MM.1S (cell line): ENCODE measurements around the gene CBR4.

Source experiments
- EZH2phosphoT487 ChIP-seq: fragments of 300-600 bp; sonication (generic); IDR thresholded peaks from 2 replicates; pipeline ENCODE4 v1.6.1; 2018; ENCODE audit warnings: antibody characterized with exemption, low read length
- TF ChIP-seq, protein P1 (sequence below): fragments of 300-600 bp; sonication (generic); IDR thresholded peaks from 2 replicates; pipeline ENCODE4 v1.5.1; 2016; ENCODE audit warnings: antibody characterized with exemption, low read length, mixed read lengths

DNA sequence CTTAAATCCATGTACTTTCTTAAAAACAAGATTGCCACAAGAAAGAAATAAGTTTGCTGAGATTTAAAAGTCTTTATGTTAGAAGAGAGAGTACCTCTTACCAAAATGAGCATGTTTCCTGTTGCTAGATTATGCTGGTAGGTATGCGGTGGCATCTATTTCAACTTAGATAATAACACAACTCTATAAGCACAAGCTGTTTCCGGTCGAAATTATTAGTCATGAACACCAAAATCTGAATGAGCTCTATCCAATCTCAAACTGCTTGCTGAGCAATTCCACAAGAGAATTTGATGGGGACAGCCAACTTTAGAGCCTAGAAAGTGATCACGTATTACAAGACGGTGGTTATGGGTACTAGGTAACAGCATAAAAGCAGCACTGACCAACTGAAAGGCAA is 49.3 kb downstream of the CBR4 start:
- TF ChIP-seq, protein P1, sequence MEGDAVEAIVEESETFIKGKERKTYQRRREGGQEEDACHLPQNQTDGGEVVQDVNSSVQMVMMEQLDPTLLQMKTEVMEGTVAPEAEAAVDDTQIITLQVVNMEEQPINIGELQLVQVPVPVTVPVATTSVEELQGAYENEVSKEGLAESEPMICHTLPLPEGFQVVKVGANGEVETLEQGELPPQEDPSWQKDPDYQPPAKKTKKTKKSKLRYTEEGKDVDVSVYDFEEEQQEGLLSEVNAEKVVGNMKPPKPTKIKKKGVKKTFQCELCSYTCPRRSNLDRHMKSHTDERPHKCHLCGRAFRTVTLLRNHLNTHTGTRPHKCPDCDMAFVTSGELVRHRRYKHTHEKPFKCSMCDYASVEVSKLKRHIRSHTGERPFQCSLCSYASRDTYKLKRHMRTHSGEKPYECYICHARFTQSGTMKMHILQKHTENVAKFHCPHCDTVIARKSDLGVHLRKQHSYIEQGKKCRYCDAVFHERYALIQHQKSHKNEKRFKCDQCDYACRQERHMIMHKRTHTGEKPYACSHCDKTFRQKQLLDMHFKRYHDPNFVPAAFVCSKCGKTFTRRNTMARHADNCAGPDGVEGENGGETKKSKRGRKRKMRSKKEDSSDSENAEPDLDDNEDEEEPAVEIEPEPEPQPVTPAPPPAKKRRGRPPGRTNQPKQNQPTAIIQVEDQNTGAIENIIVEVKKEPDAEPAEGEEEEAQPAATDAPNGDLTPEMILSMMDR = no peak
- no peak for TF ChIP-seq EZH2phosphoT487
